Measurements from ENCODE around the gene CEBPB.
"Not testable (repeated sequence)": the region's sequence is repeated elsewhere in the genome, so short reads cannot be mapped to it uniquely, and the experiment has no call there.

The CEBPB gene

DNA sequence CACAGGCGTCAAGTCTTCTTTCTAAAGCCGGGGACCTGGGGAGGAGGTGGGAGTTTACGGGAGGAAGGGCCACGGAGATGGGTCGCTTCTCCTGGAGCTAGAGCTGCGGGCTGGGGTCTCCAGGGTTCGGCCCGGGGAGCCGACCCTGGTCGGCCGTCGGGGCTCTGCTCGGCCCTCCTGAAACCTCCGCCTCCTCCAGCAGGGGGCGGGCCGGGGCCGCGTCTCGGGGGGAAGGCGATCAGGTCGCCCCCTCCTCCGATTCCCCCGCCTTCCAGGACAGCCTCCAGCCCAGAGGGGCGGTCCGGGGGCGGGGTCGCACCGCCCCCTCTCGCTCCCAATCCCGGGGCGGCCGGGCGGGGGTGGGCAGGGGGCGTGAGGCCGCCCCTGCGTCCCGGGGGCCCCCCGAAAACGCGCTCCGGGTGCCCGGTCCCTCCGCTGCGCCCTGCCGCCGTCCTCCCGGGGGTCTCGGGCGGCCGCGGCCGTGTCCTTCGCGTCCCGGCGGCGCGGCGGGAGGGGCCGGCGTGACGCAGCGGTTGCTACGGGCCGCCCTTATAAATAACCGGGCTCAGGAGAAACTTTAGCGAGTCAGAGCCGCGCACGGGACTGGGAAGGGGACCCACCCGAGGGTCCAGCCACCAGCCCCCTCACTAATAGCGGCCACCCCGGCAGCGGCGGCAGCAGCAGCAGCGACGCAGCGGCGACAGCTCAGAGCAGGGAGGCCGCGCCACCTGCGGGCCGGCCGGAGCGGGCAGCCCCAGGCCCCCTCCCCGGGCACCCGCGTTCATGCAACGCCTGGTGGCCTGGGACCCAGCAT, at the start of gene CEBPB:
Gene CEBPB, plus strand, starts transcription at position 580 of the 814 bp plus-strand sequence. Its CDS starts 204 bp downstream, at position 784.
- peak; percentile 82 for DNase-seq

DNA sequence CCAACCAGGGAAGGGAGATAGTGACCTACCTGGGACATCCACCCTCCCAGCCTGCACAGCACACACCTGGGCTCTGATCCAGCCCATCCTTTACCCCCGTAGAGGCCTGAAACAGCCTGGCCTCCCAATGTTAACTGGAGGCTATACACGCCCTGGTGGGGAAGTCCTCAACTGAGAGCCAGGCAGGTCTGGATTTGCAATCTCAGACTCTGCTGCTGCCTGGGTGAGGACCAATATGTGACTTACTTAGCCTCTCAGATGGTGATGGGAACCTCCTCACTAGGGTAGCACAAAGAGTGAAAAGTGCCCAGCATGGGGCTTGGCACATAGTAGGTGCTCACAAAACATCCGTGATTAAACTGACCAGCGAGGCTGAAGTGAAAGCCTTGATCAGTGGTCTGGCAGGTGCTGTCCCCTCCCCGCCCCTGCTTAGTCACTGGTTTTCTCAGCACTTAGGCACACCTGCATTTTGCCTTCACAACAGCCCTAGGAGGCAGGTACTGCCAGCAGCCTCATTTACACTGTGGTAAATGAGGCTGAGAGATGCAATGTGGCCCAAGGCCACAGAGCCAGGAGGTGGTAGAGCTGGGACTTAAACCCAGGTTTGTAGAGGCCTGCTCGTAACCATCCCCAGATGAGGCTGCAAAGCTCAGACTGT, 49.5 kb upstream of the CEBPB start:
- no peak for DNase-seq

DNA sequence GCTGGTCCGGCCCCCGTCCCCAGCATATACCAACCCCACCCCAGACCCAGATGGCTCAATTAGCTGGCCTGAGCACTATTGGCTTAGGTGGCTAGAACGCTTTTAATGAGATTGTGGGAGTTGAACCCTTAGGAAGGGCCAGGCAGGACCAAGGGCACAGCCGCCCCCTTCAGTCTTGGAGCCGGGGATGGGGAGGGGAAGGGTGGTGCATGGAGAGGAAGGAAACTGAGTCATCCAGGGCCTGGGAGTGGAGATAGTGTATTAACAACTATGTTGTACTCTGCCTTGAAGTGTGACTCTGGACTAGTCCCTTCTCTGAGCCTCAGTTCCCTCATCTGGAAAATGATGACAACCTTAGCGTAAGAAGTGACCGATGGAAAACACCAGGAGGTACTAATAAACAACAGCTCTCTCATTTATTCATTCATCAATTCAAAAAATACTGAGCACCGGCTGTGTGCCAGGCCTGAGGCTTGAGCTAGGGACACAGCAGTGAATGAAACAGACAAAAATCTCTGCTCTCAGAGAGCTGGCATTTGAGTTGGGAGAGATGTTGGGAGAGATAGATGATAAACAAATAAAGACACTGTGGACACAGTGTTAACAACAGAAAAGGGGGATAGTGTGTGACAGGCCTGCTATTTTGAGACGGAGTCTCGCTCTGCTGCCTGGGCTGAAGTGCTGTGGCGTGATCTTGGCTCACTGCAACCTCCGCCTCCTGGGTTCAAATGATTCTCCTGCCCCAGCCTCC, 48.6 kb upstream of the CEBPB start:
- no peak for DNase-seq

DNA sequence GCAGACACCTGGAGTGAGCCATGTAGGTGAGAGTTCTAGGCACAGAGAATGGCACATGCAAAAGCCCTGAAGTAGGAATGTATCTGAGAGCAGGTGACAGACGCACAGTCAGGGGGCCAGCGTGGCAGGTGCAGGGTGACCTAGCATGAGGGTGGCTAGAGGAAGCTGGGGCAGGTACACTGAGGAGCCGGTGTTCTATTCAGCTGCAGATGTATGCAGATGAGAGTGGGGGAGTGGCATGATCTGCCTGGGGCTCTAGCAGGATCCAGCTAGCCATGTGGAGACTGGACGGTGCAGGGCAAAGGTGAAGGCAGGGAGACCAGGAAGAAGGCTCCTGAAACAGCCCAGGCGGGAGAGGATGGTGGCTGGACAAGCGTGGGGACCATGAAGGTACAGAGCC, 47.8 kb upstream of the CEBPB start:
- DNase-seq = no peak

DNA sequence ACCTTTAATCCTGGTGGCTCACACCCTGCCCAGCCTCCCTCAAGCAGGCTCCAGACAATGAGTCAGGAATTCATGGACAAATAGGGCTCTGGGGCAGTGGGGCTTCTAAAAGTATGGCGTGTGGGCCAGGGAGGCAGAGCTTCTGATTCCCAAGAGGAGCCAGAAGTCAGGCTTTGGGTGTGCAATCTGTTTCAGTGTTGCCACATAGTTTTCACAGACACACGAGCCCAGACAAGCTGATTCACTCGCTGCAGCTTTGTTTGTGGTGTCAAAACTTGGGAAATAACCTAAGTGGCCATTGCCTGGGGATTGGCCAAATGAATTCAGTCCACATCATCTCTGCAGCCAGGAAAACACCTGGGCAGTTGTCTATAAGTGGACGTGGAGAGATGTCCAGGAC, 46.3 kb upstream of the CEBPB start:
- no peak for DNase-seq

DNA sequence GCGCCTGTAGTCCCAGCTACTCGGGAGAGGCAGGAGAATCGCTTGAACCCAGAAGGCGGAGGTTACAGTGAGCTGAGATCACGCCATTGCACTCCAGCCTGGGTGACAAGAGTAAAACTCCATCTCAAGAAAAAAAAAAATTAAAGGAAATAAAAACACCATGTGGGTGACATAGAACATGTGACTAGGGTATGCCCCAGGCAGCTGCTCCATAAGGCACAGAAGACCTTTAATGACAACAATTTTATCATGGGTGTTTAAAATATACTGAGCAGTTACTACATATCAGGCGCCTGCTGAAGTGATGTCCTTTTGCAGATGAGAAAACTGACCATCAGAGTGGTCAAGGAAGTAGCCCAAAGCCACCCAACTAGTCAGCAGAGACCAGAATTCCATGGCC, 45.1 kb upstream of the CEBPB start:
- DNase-seq = no peak

DNA sequence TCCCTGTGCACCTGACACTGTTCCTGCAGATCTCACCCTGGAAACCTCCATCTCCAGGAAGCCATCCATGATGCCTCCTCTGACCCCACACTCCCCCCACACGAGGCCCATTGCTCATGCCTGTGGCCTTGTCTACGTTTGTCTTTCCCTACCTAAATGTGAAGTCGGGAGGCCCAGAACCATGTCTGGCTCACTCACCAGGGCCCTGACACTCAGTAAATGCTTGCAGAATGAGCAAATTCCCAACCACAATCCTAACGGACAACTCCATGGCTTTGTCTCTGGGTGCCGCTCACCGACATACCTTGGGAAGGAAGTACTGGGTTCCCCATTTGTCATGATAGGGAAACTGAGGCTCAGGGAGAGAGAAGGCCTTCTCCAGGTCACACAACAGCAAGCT, 44.4 kb upstream of the CEBPB start:
- no peak for DNase-seq

DNA sequence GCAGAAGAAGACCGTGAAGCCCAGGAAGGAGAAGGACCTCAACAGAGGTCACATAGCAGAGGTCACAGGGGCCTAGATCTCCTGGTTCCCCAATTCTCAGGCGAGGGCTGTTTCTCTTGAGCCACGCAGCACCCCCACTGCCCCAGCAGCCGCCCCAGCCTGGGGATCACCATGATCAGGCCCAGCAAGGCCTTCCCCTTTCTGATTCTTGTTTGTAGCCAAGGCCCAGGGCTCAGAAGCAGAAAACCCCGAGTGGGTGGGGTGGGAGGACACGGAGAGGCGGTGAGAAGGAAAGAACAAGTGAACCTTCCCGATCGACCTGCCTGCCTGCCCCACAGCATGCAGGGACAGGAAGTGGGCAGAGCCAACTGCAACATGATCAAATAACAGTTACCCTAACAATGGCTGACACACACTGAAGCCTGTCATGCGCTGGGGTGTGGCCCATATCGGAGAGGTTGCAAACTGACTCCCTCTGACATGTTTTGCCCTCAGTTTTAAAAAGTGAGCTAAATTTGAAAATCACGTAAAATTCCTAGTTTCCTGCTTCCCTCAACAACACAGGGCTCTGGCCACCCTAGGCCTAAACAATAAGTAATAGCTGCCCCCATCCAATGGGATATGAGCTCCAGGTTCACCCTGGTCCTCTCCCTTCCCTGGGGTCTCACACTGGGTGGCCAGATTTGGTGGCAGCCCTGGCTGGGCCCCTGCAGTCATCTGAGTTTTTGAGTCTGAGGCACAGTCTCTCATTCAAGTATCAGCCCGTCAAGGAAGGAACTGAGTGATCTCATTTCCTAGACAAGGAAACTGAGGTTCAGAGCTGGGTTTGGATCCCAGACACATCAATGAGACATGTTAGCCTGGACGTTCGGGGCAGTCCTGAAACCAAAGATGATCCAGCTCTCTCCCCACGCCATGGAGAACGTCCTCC, 43.6 kb upstream of the CEBPB start:
- DNase-seq = peak; percentile 79

DNA sequence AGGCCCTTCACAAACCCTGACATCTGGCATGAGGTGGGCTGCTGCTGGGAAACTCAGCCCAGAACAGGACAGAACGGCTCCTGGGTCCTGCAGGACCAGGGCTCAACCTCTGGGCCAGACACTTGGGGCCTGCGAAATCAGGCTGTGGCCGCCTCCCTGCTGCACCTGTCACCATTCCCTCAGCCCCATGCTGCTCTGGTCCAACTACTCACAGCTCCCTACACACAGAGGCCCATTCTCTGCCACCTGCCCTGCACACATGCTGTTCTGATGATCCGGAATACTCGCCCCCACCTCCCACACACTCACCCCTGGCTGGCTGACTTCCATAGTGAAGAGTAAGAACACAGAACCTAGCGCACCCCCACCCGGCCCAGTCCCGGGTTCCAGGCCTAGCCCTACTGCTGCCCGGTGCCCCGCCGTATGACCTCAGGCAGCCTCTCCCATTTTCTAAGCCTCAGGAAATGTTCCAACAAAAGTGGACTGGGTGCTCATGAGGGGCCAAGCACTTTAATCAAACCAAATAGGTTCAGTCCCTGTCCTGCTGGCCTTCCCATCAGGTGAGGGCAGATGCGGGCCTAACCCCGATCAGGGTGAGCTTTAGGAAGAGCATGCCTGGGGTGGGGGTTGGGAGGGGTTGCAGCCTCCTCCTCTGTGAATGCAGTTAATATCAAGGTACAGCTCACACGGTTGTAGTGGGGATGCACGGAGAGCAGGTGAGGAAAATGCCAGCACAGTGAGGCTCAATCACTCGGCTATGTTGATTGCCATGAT, 41.0 kb upstream of the CEBPB start:
- DNase-seq = no peak

DNA sequence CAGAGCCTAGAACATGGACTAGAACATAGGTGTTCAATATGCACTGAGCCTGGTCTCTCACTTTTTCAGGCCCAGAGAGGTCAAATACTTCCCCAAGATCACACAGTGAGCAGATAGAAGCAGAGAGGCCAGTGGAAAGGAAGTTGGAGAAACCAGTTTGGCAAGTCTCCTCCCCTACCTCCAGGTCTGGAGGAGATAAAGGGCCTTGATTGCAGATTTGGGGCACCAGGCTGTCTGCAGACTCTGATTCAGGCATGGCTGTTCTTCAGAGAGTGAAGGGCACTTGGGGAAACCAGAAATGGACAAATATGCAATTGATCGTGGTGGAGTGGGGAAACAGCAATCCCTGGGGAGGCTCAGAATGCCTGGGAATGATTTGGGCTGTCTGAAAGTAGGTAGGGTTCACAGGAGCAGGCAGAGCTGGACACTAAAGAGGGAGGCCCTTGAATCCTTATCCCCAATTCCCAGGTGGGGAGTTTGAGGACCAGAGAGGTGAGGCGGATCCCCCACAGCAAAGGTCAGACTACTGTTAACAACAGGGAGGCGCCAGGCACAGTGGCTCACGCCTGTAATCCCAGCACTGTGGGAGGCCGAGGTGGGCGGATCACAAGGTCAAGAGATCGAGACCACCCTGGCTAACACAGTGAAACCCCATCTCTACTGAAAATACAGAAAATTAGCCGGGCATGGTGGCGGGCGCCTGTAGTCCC, 39.4 kb upstream of the CEBPB start:
- no peak for DNase-seq

DNA sequence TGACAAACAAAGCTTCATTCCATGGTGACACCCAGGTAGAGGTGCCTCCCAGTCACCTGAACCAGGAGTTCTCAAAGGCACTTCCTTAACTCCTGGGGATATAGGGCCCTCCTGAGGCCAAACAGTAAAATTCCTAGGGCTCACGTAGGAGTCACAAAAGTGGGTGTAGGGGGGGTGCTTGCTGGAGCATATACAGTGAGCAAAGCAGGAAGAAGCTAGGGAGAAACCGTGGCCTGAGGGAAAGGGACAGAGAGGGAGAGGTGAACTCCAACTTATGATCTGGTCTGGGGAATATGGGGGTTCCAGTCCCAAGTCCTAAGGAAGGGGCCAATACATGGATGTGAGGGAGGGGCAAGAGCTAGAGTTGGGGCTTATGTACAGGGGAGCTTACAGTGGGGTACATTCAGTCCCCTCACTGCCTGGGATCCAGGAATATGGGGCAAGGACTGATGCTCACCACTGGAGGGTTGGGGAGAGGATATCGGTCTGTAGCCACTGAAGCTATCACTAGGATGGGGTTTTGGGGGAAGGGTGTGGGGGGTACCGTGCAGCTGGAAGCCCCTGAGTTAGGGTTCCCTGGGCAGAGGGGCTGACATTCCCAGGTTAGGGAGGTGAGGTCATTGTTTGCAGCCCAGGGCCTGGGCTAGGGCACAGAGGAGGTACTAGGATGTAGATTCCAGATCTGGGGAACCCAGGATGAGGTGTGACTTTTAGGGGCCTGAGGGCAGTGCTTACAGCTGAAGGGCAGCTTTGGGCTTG, 38.1 kb upstream of the CEBPB start:
- no peak for DNase-seq

DNA sequence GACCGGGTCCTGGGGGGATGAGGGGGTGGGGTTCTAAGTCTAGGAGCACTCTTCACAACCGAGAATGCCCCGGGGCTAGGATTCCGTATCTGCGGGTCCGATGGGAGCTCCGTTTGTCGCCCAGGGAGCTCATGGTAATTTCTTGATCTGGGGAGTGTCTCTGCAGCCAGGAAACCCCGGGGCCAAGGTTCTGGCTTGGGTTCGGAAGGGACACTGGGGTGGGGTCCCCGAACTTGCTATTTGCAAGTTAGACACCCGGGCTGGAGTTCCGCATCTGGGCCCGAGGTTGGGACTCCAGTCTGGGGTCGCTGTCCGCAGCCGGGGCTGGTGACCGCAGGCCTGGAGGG, 37.5 kb upstream of the CEBPB start:
- no peak for DNase-seq

DNA sequence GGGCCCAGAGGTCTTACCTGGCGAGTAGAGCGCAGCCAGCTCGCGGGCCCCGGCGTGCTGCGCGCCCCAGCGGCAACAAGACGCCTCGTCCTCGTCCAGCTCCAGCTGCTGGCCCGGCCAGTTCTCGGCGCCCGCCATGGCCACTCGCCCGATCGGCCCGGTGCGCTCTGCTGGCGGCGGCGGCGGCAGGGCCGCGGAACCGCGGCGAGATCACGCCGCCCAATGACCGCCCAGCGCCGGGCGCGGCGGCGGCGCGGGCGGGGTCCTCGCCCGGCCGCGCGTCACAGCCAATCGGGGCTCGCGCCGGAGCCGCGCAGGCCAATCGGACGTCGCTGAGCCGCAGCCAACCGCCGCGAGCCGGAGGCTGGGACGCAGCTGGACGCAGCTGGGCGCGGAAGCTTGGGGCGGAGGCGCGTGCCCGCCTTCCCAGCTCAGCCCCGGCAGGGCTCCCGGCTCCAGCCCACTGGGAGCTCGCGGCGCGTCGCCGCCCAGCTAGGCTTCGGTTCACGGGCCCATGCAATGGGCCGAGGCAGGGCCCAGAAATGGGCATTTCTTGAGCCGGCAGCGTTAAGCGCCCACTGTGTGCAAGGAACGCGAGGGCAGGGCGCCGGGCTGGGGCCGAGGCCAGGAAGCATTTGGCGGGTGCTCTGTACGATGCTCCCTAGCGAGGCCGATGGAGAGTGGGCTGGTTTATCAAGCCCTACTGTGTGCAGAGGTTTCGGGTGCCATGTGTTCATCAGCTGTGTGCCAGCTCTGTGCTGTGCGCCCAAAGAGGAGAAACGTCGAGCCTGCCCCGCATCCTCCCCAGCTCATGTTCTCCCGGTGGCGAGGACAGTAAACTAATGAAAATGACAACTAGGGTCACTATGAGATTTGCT, 36.9 kb upstream of the CEBPB start, which contains the start of gene PEDS1:
Gene PEDS1, minus strand, starts transcription at position 224 of the 878 bp plus-strand sequence. Its CDS starts 86 bp downstream, at position 138.
- peak; percentile 84 for DNase-seq

DNA sequence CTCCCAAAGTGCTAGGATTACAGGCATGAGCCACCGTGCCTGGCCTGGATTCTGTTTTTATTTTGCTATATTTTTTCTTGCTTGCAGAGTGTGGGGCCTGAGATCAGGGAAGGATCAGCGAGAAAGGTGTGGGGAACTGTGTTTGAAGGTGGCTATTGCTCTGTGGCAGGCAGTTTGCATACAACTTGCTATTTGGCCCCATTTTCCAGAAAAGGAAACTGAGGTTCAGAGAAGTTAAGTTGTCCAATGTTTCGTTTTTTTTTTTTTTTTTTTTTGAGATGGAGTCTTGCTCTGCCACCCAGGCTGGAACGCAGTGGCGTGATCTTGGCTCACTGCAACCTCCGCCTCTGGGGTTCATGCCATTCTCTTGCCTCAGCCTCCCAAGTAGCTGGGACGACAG, 29.1 kb upstream of the CEBPB start:
- not testable (repeated sequence) for DNase-seq

DNA sequence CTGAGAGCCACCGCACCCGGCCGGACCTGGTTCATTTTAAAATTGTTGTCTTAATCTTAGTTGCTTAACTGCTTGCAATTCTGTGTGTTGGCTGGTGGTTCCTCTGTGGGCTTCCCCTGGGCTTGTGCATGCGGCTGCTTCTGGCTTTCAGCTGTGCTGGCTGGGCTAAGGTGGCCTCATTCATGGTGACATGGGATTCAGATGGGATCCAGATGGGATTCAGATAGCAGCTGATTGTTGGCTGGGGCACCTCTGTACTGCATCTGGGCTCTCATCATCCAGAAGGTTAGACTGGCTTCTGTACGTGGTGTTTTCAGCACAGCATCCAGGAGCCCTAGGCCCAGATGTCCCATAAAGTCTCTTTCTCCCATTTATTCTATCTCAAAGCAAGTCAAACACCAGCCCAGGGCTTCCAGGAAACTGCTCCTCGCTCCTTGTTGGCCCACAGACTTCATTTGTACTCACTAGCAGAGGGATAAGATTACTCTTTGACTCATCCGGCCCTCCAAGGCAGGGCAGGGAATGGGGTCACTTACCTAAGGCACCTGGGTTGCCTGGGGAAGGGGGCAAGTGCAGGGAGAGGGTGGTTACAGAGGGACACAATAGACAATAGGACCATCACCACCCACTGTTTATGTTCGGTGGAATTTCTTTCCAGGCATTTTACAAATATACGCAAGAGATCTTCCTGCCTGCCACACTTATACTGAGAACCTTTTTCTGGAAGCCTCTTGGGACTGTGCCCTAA, 26.9 kb upstream of the CEBPB start:
- no peak for DNase-seq

DNA sequence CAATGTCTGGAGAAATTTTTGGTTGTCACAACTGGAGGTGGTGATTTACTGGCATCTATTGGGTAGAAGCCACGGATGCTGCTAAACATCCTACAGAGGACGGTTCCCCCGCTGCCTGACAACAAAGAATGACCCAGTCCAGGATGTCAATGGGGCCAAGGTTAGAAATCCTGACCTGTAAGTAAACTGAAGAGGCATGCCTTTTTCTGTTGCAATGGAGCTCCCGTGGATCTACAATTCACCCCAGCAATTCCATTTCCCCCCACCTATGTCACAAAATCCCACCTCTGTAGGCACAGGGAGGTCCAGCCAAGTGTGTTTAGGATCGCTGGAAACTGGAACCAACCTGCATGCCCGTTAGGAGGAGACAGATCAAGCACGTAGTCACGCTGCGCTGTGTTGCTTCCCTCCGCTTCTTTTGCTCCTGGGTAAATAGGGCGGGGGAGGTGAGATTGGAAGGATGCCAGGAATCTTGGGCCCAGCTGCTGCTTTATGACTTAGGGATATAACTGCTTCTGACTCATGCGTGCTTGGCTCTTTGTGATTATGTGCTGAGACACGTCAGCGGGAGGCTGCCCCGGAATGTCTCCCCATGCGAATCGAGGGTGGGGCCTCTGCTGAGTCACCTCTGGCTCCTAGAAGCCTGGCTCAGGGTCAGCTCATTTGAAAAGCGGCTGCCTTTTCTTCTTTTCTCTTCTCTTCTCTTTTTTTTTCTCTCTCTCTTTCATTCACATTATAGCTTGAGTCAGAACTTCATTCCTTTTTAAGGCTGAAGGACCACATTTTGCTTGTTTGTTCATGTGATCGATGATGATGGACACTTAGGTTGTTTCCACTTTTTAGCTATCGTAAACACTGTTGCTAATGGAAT, 24.7 kb upstream of the CEBPB start:
- peak; percentile 91 for DNase-seq

DNA sequence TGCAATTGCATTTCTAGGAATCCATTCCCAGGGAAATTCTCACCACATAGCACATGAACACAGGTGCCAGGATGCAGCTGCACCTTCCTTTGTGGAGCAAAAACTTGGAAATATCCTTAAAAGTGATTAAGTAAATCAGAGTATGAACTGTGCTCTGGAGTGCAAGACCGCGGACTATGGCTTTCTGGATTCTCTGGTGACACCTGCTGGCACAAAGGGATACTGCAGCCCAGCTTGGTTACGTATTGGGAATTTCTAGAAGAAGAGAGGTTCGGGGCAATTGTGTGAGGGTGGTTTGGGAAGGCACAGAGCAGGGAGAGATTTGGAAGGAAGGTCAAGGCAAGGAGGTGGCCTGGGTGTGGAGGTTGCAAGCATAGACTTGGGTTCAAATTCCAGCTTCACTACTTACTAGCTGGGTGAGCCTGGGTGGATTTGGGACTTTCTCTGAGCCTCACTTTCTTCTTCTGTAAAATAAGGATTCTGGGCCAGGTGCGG, 21.3 kb upstream of the CEBPB start:
- peak; percentile 85 for DNase-seq

All from stimulated activated CD4-positive, alpha-beta T cell treated with anti-CD3 and anti-CD28 coated beads, Interleukin-4, amount 100 ng/mL, for 24 hours (primary cell).